Fibroblast of skin of left quadriceps (primary cell): ENCODE results near the gene LTB4R.

Experiments
- DNase-seq, 2 experiments: peaks; one replicate each; pipeline ENCODE4 v3.0.0-alpha.2; 2013; ENCODE audit warnings: low read depth in 2 of 2

Gene LTB4R

DNA sequence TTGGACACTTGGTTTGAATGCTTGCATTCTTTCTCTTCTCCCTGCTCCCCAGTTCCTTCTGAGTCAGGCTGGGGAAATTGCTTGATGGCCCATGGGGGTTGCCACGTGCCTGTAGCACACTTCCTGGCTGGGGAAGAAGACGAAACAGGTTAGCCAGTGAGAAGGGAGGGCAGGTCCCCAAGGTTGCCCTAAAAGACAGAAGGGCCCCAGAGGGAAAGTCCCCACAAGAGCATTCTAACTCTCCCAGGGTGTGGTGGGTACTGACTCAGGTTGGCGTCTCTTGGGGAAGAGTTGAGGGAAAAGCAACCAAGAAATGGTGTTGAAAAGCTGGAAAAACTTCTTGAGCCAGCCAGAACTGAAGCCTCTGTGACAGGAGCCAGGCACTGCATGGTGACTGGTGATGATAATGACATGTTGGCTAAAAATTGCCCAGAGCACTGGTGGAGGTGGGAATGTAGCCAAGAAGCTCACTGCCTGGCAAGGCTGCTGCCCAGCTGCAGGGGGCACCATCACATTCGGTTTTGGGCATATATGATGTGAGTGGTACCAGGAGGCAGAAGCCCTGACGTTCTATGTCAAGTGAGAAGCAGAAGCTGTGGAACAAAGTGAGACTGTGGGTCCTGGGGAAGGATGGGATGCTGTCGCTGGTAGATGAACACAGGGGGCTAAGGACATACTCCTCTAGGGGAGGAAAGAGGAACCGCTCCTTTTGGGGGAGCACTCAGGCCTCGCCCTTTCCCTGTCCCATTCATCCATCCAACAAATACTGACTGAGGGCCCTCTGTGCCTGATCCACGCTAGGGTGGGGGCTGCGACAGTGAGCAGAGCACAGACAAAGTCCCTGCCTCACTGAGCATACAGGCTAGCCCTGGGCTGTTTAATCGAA, 31.8 kb upstream of the LTB4R start:
- no peak for DNase-seq

DNA sequence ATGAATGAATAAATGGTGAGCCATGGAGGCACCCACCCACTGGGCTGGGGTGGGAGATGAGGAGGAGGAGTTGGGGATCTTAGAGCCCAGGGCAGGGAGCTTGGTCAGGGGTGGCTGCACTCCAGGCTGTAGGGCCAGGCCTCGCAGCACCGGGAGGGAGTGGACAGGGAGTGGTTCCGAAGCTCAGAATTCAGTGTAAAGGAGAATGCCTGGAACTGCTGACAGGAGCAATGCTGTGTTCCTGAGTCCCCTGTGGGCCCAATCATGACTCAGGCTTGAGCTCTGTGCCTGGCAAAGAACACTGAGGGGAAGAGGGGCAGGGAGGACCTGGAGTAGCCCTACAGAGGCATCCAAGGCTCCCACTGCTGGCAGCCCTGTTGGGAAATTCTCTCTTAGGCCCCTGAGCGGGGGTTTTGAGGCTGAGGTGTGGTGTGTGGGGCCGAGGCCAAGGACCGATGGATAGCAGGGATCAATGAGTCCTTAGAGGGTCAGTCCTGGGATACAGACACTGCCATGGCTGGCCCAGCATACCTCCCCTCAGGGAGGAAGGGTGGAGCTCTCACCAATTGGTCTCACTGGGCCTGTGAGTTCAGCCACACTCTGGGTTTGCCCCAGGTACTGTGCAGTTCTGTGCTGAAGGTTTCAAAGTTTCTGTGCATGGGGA, 30.4 kb upstream of the LTB4R start:
- DNase-seq: no peak

DNA sequence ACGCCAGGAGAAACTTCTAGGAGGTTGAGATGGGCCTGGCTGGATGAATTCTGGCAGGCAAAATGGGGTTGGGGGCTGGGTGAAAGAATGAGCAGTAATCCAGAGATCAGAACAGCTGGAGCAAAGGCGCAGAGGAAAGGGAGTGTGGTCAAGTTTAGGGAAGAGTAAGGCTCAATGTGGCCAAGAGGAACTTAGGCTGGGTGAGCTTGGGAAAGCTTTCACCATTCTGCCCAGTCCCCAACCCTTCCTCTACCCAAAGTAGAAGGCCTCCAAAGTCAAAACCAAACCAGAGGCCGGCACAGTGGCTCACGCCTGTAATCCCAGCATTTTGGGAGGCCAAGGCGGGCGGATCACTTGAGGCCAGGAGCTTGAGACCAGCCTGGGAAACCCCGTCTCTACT, 29.7 kb upstream of the LTB4R start:
- DNase-seq: no peak

DNA sequence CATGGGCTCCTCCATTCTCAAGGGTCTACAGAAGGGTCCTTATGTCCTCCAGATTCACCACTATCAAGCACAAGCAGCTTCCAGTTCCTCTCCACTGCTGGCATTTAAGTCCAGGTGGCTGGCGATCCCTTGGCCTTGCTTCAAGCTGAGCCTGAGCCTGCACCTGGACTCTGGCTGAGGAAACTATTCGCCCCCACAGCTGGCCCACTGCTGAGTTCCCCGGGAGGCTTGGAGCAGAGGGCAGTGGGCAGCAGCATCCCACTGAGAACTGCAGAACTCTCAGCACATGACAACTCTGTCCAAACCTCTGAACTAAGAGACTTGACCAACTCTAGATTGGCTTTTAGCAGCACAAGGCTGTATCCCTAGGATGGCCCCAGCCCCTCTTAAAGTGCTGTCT, 28.6 kb upstream of the LTB4R start:
- no peak for DNase-seq

DNA sequence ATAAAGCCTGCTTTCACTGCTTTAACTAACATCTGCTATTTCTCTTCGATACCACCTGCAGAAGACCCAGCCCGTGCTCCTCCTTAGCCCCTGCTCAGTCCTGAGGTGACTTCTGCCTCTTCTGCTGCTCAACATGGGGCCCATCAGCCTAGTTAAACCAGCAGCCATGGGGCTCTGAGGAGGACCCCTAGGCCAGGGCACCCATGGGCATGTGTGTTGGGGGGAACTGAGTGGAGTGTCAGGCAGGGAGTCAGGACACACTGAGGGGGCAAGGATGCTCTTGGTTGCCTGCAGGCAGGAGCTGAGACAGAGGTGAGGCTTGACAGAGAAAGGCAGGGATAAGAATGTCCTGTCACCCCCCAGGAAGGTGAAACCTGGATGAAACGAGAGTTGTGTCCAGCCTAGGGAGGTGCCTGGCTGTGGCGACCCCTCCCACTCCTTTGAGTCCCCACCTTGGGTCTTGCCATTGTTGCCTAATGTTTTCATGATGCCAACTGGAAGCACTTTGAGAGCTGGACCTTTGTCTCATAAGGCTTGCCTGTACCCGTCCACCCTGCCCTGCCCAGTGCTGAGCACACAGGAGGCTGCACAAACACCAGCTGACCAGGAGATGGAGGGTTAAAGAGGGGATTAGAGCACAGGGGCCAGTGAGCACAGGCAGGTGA, 27.4 kb upstream of the LTB4R start:
- no peak for DNase-seq

DNA sequence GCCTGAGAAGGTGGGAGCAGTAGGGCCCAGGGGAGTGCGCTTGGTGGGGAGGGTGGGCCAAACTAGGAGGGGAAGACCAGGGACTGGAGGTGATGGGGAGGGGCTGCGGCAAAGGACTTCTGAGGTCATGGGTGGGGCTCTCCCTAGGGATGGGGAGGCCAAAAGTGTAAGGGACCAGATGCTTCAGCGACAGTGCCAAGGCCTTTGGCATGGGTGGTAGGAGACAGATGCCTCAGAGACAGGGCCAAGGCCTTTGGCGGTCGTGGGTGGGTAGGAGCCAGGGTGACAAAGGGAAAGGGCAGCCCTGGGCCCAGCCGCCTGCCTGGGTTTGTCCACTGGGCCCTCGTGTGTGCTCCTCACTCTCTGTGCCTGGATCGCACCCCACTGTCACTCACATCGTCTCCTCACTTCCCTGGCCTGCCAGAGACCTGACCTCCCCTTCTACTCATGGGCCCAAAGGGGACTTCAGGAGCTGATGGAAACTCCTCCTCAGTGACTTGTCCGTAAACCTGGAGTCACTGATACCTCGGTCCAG, 26.7 kb upstream of the LTB4R start:
- DNase-seq: no peak

DNA sequence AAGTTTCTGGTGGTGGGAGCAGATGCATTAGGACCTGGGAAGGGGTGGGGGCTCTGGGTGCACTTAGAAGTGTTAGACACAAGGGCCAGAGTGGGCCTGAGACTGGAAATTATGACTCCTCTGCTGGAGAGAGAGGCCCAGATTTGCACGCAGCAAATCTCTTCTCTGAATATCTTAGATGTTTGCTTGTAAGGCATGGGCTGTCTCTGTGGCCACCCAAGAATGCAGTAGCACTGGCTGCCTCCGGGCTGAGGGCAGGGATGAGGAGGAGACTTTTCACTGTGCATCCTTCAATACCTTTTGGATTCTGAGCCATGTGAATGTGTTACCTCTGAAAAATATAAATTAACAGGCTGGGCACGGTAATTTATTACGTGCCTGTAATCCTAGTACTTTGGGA, 26.0 kb upstream of the LTB4R start:
- DNase-seq: no peak

DNA sequence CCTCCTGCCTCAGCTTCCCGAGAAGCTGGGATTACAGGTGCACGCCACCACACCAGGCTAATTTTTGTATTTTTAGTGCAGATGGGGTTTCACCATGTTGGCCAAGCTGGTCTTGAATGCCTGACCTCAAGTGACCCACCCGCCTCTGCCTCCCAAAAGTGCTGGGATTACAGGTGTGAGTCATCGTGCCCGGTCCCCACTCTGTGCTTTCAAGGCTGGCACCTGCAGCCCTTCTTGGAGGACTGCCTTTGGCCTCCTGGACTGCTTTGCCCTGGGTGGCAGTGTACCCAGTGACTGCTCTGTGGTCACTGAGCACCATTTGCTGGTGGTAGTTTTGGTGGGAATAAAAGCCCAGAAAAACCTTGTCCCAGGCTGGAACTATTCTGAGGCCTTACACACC, 24.3 kb upstream of the LTB4R start:
- no peak for DNase-seq

DNA sequence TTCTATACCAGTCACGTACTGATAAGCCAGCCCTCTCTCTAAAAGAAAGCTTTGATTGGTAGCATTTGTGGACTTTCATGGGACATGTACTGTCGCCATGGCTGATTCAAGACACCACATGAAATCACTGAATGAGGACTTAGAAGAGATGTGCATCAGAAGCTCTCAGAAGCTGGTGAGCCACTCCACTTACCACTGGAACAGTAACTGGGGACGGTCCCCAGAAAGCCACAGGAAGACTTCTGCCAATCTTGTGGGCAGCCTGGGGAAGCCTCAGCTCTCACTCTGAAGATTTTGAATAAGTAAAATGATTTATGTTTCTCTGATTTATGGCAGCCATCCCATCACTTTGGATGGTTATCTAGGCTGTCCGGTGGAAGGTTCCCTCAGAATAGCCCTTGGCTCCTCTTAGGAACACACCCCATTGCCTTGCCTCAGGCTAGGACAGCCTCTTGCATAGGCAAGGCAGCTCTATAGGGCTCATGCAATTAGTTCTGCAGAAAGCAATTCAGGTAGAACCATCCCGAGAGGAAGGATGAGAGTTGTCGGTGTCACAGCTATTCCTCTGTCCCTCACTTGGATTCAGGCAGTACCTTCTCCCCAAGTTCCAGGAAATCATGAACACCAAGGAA, 21.5 kb upstream of the LTB4R start:
- no peak for DNase-seq

DNA sequence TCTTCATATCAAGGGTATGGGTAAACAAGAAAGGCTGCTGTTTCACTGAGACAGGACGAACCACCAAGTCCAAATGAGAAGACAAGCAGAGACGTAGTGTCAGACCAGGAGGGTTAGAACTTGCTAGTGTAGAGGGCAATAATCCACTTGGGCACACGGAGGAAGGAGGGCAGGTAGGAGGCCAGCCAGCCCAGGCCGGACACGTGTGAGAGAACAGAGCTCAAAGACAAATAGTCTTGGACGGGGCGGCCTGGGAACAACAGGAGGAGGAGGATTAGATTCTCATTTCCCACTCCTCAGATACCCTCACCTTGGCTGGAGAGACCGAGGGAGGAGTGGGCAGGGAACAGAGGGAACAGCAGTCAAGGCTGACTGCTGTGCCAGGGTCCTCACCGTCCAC, 20.6 kb upstream of the LTB4R start:
- no peak for DNase-seq

DNA sequence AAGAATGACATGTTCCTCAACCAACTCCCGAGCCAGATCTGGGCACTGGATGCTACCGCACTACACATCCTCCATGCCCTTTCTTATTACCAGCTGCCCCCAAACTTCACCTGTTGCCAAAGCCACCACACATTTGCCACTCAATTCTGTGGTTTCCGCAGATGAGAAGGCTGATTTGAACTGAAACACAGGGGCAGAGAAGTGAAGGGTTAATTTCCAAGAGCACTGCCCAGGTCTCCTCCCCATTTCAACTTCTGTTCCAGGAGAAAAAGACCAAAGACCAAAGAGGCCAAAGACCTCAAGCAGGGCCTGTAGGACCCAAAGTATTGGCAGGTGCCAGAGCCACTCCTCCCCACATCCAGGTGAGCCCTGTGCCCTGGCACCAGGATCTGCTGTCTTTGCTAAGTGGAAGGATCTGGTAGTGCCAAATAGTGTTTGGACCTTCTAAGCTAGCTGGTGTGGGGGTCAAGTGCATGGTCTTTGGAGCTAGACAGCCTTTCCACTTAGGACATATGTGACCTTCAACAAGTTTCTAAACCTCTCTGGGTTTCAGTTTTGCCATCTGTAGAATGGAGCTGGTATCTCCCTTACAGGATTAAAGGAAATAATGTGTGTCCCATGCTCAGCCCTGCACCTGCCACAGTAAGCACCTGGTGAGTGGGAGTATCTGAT, 19.7 kb upstream of the LTB4R start:
- no peak for DNase-seq

DNA sequence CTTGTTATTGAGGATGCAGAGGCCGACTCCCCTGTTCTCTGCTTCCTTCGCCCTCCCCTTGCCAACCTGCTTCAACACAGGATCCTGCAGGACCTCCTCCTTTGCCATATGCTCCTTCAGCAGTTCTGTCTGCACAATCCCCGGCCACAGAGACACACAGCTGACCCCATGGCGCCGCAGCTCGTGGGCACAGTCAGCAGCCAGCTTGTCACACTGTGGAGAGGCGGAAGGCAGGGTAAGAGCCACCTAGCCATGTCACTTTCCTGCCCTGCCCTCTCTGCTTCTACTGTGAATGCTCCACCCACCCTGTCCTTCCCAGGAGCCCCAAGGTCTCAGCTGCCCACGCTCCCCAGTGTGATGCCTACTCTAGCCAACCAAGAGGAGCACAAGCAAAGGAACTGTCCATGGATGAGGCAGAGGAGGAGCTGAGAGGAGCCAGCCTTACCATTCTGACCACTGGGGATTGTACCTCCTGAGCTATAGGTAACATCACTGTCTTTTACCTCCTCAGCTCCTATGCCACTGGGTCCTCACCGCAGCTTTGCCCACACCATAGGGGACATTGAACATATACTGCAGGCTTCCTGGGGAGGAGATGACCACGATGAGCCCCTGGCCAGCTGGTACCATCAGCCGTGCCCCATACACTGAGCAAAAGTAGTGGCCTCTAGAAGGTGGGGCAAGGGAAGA, 19.0 kb upstream of the LTB4R start:
- no peak for DNase-seq

DNA sequence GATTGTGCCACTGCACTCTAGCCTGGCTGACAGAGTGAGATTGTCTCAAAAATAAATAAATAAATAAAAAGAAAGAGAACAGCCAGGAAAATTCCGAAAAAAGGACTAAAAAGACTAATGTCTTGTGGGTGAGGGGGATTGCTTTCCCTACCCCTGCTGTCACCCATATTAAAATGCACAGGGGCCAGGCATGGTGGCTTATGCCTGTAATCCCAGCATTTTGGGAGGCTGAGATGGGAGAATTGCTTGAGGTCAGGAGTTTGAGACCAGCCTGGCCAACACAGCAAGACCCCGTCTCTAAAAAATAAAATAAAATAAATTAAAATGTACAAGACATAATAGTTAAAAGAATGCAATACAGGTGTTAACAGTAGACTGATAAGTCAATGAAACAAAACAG, 17.8 kb upstream of the LTB4R start:
- DNase-seq: no peak

DNA sequence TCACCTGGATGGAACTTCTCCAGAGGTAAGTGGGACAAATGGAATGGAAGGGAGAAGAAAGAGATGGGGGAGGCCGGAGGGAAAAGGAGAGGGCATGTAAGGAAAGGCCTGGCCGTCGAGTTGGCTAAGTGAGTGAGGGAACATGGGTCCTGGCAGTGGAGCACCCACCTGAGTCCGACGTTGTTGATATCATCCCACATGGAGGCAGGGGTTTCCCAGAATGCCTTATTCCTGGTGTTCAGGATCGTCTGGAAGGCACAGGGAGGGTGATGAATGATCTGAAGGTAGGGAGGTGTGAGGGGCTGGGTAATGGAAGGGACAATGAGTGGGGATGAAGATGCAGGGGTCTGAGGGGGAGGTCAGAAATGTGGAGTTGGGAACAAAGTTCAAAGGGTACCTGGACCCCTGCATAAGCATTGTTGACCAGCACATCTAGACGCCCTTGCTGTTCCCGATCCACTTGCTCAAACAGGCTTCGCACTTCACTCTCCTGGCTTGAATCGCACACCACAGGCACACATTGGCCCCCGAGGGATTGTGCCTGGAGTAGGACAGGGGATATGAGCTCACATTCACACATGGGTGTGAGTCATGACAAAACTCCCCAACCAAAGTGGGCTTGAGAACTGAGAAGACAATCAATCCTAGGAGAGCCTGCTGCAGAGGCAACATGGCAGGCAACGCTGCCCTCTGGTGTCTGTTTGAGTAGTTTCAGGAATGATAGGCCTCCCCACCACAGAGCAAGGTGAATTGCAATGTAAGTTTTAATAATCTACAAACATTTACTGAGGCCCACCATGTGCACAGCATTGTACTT, 14.8 kb upstream of the LTB4R start:
- peak; percentile 80 to 82 for DNase-seq

DNA sequence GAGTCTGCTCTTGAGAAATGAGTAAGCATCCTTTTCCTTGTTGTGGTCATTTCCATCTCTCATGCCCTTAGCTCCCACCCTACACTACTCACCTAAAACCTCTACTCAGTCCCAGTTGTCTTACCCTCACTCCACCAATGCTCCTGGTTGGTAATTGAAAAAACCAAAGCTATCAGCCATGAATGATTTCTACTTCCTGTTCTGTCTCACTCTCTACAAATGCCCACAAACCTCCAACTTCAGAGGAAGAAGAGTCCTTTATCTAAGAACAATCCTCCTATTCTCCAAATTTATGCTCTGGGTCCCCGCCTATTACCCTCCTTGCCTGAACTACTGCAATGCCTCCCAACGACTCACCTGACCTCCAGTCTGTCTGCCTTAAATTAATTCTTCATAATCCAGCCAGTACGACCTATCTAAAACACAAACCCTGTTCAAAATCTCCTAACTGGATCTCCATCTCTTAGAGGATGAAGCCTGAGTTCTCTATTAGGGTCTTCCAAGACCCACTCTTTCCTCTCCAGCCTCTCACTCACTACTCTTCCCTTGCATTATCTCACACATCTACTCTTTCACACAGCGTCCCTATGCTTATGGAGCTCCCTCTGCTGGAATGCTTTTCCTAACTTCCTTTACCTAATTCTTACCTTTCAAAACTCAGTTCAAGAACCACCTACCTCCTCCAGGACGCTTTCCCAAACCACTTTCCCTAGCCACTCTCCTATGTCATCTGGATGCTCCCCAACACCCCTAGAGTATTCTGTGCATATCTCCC, 13.9 kb upstream of the LTB4R start:
- peak in 1 of 2 experiments; percentile 4 for DNase-seq

DNA sequence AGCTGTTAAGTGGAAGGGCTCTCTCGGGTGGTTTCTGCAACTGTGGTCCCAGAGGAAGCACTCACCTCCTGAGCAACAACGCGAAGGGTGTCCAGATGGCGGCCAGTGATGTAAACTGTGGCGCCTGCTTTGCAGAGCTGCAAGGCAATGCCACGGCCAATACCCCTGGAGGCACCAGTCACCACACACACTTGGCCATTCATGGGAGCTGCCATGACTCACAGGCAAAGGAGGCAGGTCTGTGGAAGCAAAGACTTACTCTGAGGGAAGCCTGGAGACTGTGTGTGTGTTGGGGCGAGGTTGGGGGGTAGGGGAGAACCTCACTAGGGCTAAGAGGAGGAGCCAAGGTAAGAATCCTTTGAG, 12.4 kb upstream of the LTB4R start:
- DNase-seq: peak in 1 of 2 experiments; percentile 3

DNA sequence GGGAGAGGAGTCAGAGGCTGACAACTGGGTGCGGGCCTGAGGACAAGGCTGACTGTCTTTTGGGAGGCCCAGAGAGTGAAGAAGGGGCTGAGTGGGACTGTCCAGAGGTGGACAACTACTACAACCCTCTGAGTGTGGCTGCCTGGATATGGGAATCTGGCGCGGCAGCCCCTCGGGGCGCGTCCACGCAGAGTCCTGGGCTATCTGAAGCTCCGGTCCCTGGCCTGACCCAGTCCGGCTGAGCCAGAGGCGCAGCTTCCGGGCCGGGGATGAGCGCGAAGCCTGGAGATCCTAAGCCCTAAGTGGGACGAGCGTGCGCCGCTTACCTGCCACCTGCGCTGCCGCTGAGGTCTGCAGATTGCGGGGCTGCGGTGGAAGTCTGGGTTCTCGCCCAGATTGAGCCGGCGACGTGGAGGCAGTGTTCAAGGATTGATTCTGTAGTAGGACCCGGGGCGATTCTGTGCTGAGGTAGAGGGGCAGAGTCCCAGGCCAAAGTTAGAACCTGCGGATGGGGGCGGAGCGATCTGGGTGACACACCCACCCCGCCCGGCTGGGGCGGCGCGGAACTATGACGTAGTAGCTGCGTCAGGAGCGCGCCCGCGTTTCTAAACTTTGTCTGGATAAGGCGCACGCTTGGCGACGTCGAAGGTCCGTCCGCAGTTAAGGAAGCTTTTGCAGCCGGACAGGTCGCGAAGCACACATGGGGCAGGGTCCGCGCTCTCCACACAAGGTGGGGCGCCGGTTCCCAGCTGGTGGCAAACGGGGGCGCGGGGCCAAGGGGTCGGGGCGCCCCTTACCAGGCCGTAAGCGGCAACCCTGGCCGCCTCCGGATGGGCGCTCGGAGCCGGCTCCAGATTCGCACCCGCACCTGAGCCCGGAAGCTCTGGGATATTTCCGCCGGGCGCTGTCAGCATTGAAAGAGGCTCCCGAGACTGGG, 11.8 kb upstream of the LTB4R start, which contains the start of the genes DHRS1 and NOP9:
DHRS1 (minus strand) TSS at position 526 of the 937 bp plus-strand sequence. CDS start 674 bp downstream, outside the sequence.
NOP9 (plus strand) TSS at position 596 of the 937 bp plus-strand sequence; CDS start at position 701, 105 bp downstream.
- peak; percentile 61 to 67 for DNase-seq
